Loucy (cell line): Measurements from ENCODE around the gene PTPRZ1.

Source experiments
- EZH2phosphoT487 ChIP-seq: fragments of 200-600 bp; IDR thresholded peaks from 2 replicates; pipeline ENCODE4 v1.6.1; 2018; ENCODE audit warnings: antibody characterized with exemption, mild to moderate bottlenecking, moderate library complexity, borderline replicate concordance
- TF ChIP-seq, protein P1 (sequence below): fragments of 200-600 bp; sonication (generic); conservative IDR thresholded peaks from 2 replicates; pipeline ENCODE4 v1.5.1; 2014; ENCODE audit warnings: mild to moderate bottlenecking, antibody characterized with exemption, low read length

- TF ChIP-seq, protein P1, sequence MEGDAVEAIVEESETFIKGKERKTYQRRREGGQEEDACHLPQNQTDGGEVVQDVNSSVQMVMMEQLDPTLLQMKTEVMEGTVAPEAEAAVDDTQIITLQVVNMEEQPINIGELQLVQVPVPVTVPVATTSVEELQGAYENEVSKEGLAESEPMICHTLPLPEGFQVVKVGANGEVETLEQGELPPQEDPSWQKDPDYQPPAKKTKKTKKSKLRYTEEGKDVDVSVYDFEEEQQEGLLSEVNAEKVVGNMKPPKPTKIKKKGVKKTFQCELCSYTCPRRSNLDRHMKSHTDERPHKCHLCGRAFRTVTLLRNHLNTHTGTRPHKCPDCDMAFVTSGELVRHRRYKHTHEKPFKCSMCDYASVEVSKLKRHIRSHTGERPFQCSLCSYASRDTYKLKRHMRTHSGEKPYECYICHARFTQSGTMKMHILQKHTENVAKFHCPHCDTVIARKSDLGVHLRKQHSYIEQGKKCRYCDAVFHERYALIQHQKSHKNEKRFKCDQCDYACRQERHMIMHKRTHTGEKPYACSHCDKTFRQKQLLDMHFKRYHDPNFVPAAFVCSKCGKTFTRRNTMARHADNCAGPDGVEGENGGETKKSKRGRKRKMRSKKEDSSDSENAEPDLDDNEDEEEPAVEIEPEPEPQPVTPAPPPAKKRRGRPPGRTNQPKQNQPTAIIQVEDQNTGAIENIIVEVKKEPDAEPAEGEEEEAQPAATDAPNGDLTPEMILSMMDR, result no peak
- TF ChIP-seq EZH2phosphoT487, result no peak
Measured at GRCh38 chr7:121874298-121874697, 1.3 kb downstream of the PTPRZ1 start.
